C4-2B (cell line): ENCODE data around the gene SLC9A6.

Source experiments
- H3K27ac ChIP-seq: fragments of 450-650 bp; 2 replicates; pipeline ENCODE4 v1.5.1; 2017
- ZFX ChIP-seq: fragments of 450-650 bp; IDR thresholded peaks from 2 replicates; pipeline ENCODE4 v1.6.1; 2017
- TF ChIP-seq, protein P1 (sequence below): fragments of 450-650 bp; conservative IDR thresholded peaks from 2 replicates; pipeline ENCODE4 v1.5.1; 2017; ENCODE audit warnings: mild to moderate bottlenecking

SLC9A6 gene

DNA sequence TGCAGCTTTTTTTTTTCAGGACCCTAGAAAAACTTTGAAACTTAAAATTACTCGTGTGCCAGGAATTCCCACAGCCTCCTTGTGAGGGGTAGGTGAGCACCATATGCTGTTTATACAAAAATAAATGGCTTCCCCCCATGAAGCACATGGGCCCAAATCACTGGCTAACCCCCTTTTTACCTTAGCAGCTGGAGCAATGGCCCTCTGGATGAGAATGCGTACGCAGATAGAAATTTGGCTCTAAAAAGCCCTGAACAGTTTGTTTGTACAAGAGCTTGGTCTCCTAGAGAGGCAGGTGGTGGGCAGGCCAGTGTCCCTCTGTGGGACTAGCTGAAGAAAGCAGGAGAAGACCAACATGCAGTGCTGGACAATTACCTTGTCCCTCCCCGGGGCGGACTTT, 76.5 kb downstream of the SLC9A6 start:
- TF ChIP-seq, protein P1, sequence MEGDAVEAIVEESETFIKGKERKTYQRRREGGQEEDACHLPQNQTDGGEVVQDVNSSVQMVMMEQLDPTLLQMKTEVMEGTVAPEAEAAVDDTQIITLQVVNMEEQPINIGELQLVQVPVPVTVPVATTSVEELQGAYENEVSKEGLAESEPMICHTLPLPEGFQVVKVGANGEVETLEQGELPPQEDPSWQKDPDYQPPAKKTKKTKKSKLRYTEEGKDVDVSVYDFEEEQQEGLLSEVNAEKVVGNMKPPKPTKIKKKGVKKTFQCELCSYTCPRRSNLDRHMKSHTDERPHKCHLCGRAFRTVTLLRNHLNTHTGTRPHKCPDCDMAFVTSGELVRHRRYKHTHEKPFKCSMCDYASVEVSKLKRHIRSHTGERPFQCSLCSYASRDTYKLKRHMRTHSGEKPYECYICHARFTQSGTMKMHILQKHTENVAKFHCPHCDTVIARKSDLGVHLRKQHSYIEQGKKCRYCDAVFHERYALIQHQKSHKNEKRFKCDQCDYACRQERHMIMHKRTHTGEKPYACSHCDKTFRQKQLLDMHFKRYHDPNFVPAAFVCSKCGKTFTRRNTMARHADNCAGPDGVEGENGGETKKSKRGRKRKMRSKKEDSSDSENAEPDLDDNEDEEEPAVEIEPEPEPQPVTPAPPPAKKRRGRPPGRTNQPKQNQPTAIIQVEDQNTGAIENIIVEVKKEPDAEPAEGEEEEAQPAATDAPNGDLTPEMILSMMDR, result no peak
- no peak overlapping the region for H3K27ac ChIP-seq

DNA sequence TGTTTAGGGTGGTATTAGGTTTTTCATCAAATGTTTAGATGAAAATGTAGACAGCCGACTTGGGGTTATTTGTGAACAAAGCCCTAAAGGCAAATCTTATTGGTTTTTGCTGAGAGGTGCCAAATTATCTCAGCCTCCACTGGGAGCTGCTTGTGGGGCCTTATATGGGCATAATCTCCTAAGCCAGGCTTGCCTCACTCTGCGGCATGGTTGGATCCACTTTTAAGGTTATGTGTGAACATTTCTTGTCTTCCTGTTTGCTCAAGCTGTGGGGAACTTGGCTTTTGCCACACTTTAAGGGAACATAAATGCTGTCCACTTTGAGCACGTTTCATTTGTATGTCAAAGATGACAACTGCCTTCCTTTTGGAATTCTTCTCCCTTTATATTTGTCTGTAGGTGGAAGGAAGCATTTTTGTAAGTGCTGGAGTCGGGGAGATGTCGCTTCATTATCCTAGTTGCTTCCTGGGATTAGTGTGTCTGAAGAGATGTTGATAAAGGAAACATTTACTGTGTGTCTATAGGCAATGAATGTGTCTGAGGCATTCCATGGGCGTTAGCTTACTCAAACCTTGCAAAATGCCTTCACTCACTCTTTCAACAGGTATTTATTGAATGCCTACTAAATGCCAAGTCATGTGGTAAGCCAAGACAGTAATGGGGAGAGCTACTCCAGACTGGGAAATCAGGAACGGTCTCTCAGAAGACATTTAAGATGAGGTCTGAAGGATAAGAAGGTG, 78.3 kb downstream of the SLC9A6 start:
- TF ChIP-seq, protein P1, result no peak
- no peak for TF ChIP-seq ZFX
- no peak overlapping the region for H3K27ac ChIP-seq

DNA sequence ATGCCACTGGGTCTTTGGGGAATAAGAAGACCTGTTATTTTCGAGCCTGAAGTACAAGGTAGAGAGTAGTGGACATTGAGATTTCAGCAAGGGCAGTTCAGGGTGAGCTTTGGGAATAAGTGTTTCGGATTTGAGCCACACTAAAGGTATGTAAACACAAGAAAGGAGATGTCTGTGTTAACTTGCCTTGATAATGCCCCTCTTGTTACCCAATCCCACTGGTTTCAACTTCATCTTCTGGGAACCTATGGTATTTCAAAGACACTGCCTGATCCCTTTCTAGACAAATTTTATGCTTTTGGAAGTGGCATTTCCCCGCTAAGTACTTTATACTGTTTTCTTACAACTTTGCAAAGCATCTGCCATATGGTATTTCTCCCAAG, 79.4 kb downstream of the SLC9A6 start:
- TF ChIP-seq, protein P1, result no peak
- TF ChIP-seq ZFX, result no peak
- no peak overlapping the region for H3K27ac ChIP-seq

DNA sequence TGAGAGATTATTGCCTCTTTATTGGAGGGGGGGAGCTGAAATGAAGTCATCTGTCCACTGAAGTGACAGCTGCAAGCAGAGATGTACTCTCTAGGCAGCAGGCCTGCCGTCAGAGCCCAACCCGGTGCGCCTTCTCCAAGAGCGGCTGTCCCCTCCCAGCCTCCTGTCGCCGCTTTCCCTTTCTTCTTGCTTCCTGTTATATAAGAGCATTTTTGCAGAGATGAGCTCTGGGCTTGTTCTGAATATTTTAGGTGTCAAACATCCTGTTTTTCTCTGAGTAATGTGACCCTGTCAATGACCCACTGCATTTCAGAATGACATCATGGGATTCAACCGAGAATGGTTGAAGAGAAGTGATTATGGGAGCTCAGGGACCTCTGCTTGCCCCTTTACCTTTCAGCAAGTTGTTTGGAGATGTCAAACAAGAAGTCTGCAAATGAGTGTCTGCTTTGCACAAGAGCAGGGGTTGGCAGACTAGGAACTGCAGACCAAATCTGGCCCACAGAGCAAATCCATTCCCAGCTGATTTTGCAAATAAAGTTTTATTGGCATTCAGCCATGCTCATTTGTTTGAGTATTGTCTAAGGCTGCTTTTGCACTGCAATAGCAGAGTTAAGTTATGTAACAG, 79.9 kb downstream of the SLC9A6 start:
- H3K27ac ChIP-seq, result no peak overlapping the region
- TF ChIP-seq ZFX, result no peak
- TF ChIP-seq, protein P1, result no peak

DNA sequence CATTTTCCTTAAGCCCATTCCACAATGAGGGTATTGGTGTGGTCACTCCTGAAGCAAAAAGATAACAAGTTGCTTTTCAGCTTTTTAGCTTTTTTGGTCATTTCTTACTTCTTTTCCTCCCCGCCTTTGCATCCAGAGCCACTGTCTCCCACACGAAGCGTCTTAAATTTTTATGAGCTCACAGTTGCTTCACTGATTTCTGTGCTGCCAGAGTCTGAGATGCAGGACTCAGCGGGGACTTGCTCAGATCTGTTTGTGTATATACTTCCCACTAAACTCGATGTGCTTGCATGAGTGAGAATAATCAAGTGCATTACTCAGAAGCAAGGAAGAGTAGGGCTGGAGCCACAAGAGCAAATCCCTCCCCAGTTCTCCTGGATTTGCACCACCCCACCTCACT, 81.9 kb downstream of the SLC9A6 start:
- TF ChIP-seq, protein P1, result no peak
- no peak for TF ChIP-seq ZFX
- H3K27ac ChIP-seq, result no peak overlapping the region

DNA sequence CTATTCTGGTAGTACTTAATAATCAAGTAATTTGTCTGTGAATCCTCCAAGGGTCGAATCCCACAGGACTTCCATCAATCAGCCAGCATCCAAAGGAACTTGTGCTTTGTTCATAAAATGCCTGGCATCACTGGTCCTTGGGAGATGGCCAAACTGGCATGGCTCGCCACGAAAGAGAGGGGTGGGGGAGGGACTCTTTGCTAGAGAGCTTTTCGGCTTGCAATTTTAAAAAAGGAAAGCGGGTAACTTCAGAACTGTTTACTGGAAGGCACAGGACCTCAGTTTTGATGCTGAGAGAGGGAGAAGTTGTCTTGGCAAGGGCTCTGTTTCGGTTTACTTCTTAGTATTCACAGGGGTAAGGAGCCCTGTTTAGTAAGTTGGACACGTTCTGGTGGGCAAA, 82.7 kb downstream of the SLC9A6 start:
- no peak overlapping the region for H3K27ac ChIP-seq
- no peak for TF ChIP-seq ZFX
- TF ChIP-seq, protein P1, result no peak

DNA sequence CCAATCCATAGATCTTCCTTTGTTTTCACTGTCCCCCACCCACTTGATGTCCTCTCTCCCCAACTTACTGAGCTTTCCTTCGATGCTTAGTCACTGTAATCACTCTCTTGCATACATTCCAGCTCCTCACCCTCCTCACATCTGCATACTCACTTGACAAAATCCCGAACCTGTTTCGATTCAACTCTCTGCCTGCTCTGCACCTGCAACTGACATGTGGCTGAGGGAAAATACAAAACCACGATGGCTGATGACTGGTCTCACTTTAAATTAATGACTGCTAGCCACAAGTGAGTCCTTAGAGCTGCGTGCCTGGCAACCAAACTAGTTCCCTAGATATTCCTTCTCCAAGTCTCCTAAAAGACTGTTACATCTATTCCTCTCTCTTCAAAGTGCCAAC, 91.7 kb downstream of the SLC9A6 start:
- TF ChIP-seq, protein P1, result no peak
- TF ChIP-seq ZFX, result no peak
- H3K27ac ChIP-seq, result no peak overlapping the region
